ENCODE results near the gene CDK5. TPM values are rescaled to one million over a fixed set of nuclear protein-coding genes. Genes with fewer than 3 reads are reported as not detected.

The CDK5 gene
- total and polyA plus RNA-seq, 9 of the 15 experiments (the other 6 are each of a cell fraction or from before 2014, with no cell fraction given), result 3.2 to 38.0 (median 27.5) TPM

- TF ChIP-seq POLR2G (IDR thresholded peaks at IDR 0.05; ENCODE audit: low read depth, low read length) (peak; percentile 47), CHAMP1 (IDR thresholded peaks at IDR 0.05) (no peak), RBFOX2 (IDR thresholded peaks at IDR 0.05; ENCODE audit: low read depth, low read length) (0 out of 2 replicates have a peak, but pooled peaks have one; percentile 32), RUNX1 (IDR thresholded peaks at IDR 0.05; ENCODE audit: low read depth) (no peak), HDAC6 (IDR thresholded peaks at IDR 0.05; ENCODE audit: low read depth, low read length) (no peak)
- peaks cover 18 to 59% of the 10 kb centered on the region in 2 experiments for H3K4me1 ChIP-seq (replicated peaks in 1 of 2; ENCODE audit: control insufficient read depth in 2 of 2, insufficient read depth in 2 of 2, low read length in 2 of 2)
- H3K27ac ChIP-seq (ENCODE audit: extremely low read depth, low read depth, low read length), result no peak overlapping the region
- intact Hi-C loops (cut with micrococcal nuclease), result no loop called here
- ATAC-seq (no peak), DNase-seq (ENCODE audit: extremely low read depth in 1 of 4, low spot score in 3 of 4) (no peak), FAIRE-seq (no peak)
- H3K9me1 ChIP-seq (ENCODE audit: control insufficient read depth, insufficient read depth, low read length), result peaks cover 13% of the 10 kb centered on the region
- peaks cover 10% of the 10 kb centered on the region for H4K20me1 ChIP-seq (replicated peaks; ENCODE audit: control insufficient read depth, insufficient read depth, low read length)
- ChIA-PET POLR2A (interaction anchor here (0.7 to 1.3 kb wide), 3 partner anchors 10 to 173 kb away, joined by 3 to 4 read pairs (median 3); no protein-coding TSS in a partner anchor), CTCF (ENCODE audit: low intra/inter-chr PET ratio) (no interaction called here)
- in situ Hi-C loops (cut with MboI), result no loop called here
- no peak overlapping the region for H3K9ac ChIP-seq (ENCODE audit: insufficient read depth in 1 of 2, low read depth in 2 of 2, low read length in 2 of 2)
- peaks cover 21% of the 10 kb centered on the region for H3K36me3 ChIP-seq (ENCODE audit: control insufficient read depth, insufficient read depth, low read length)
- BruUV-seq (replicated peaks), result no TSS peak
- whole genome bisulfite sequencing (ENCODE audit: insufficient coverage, low coverage, missing lambda C conversion rate), result 84% methylated on average over 20 of the region's 20 CpGs
- no peak overlapping the region for H2AFZ ChIP-seq (ENCODE audit: low read depth, low read length)
- no peaks in the 10 kb centered on the region for H3K79me2 ChIP-seq (ENCODE audit: control insufficient read depth, insufficient read depth, low read length)
- no peaks in the 10 kb centered on the region for H3K27me3 ChIP-seq (ENCODE audit: control insufficient read depth in 2 of 2, insufficient read depth in 2 of 2, low read length in 2 of 2)
- no peak overlapping the region for H3K4me3 ChIP-seq
- no peaks in the 10 kb centered on the region for H3K9me3 ChIP-seq (replicated peaks; ENCODE audit: control insufficient read depth, insufficient read depth, low read depth, low read length)
- no peak overlapping the region for H3K4me2 ChIP-seq (ENCODE audit: insufficient read depth, low read length)
Observed at GRCh38 chr7:151043959-151044358, 13.7 kb downstream of the CDK5 start.

All from K562 (cell line).